RWPE1 (cell line): Measurements from ENCODE around the gene GPR55.

Source experiments
- CTCF ChIA-PET: fragments of 350-600 bp; sonication (Branson Sonifier 250); formaldehyde crosslinking; extraction: SDS; loops from one replicate; lab custom pipeline; 2021; lab: Yijun Ruan, JAX
- POLR2A ChIA-PET: fragments of 400-600 bp; formaldehyde crosslinking; extraction: SDS; loops from one replicate; lab custom pipeline; 2020; ENCODE audit warnings: antibody characterized with exemption; ENCODE audit not compliant: low non-redundant PET; lab: Yijun Ruan, JAX
- DNase-seq: peaks from one replicate; pipeline ENCODE4 v3.0.0; 2012; ENCODE audit warnings: low spot score
- H3K27ac ChIP-seq: fragments of 450-650 bp; 2 replicates; pipeline ENCODE4 v1.5.1; 2017
- TF ChIP-seq, protein P1 (sequence below): fragments of 450-650 bp; conservative IDR thresholded peaks from 2 replicates; pipeline ENCODE4 v1.5.1; 2017; ENCODE audit warnings: low read depth, mild to moderate bottlenecking

The GPR55 gene

DNA sequence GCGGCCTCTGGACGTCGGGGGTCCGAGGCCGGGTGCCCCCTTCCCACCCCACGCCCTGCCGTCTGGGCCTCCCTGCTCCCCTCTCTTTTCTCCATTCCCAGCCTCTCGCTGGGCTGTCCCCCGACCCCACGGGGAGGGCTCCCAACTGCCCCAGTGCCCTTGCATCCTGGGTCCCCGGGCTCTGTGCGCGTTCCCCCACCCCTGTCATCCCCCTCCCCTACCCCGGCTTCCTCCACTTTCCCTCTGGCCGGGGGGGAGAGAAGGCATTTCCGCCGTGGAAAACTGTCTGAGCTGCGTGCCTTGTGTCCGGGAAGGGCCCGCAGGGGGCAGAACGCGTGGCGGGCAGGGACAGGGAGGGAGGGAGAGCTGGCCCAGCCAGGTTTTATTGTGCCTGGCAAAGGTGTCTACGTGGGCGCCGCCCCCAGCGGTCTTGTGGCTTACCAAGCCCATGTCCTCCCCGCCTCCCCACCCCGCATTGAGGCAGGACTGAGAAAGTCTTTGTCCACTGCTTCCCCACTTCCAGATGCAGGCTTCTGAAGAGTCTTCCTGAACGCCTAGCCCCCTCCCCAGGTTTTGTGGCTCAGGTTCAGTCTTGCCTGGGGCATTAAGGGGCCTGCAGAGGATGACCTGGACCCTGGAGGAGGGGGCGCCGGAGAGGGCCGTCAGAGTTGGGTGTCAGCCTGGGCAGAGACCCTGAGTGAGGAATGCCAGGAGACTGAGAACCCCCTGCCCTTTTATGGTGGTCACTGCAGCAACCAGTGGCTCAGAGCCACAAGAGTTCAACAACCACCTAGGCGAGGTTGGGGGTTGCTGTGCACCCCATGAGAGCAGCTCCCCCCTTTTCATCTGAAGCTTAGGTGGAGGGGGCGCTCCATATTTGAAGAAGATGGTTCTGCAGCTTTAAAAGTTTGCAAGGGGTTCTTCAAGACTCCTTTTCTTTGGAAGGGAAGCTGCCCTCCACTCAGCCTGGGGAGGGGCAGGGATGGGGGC, 59.0 kb downstream of the GPR55 start:
- H3K27ac ChIP-seq, result peak overlapping the region; percentile 46
- ChIA-PET CTCF (interaction anchor here (0.6 to 0.9 kb wide), 3 partner anchors 11 to 66 kb away, joined by 3 to 4 read pairs (median 3); no protein-coding TSS in a partner anchor), POLR2A (no interaction called here)
- DNase-seq, result no peak
- TF ChIP-seq, protein P1, sequence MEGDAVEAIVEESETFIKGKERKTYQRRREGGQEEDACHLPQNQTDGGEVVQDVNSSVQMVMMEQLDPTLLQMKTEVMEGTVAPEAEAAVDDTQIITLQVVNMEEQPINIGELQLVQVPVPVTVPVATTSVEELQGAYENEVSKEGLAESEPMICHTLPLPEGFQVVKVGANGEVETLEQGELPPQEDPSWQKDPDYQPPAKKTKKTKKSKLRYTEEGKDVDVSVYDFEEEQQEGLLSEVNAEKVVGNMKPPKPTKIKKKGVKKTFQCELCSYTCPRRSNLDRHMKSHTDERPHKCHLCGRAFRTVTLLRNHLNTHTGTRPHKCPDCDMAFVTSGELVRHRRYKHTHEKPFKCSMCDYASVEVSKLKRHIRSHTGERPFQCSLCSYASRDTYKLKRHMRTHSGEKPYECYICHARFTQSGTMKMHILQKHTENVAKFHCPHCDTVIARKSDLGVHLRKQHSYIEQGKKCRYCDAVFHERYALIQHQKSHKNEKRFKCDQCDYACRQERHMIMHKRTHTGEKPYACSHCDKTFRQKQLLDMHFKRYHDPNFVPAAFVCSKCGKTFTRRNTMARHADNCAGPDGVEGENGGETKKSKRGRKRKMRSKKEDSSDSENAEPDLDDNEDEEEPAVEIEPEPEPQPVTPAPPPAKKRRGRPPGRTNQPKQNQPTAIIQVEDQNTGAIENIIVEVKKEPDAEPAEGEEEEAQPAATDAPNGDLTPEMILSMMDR, result no peak

DNA sequence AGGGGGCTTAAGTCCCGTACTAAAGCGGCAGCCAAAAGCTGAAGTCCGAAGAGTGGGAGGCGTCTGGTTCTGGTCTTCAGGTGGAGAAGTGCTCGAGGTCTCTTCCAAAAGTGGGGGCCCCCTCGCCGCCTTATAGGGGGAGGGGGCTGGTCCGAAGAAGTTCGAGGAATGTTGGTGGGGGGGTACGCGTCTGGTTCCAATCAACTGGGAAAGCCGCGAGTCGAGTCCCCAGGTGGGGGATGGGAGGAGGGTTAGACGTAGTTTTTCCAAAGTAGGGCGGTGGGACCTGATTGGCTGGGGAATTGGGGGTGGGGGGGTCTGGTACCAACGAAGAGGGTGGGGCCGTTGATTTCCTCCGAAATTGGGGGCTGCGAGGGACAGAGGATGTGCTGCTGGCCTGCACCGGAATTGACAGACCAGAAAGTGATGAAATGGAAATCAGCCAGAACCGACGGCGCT, 59.7 kb downstream of the GPR55 start:
- peak overlapping the region; percentile 24; the same call in 1 of the 2 replicates for H3K27ac ChIP-seq
- POLR2A ChIA-PET, result no interaction called here
- DNase-seq, result no peak
- CTCF ChIA-PET, result interaction anchor here (0.5 to 0.9 kb wide), 3 partner anchors 17 to 70 kb away, joined by 3 read pairs; no protein-coding TSS in a partner anchor
- TF ChIP-seq, protein P1, result no peak

DNA sequence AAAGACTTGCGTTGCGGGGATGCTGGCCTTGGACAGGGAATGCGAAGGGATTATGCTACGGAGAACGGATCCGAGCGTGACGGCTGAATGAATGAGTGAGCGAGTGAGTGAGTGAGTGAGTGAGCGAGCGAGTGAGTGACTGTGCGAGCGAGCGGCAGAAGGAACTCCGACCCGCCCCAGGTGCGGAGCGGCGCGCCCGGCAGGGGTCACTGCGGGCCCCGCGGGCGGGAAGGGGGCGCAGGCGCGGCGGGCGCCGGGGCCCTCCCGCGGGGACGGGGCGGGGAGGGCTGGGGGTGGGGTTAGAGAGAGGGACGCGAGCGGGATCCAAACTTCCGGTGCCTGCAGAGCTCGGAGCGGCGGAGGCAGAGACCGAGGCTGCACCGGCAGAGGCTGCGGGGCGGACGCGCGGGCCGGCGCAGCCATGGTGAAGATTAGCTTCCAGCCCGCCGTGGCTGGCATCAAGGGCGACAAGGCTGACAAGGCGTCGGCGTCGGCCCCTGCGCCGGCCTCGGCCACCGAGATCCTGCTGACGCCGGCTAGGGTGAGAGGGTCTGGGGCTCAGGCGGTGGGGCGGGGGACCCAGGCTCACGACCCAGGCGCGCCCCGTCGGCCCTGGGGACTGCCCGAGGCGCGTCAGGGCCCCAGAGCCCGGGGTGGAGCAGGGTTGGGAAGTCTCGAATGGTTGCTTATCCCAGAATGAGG, 60.3 kb downstream of the GPR55 start, which contains the start of gene ITM2C:
ITM2C (plus strand) TSS at position 338 of the 702 bp plus-strand sequence; CDS start at position 422, 84 bp downstream.
- TF ChIP-seq, protein P1, result peak; percentile 84
- CTCF ChIA-PET, result interaction anchor here (0.5 to 0.9 kb wide), 6 partner anchors 12 to 476 kb away, joined by 3 read pairs; partner anchors contain the start of gene CAB39
- POLR2A ChIA-PET, result no interaction called here
- peak; percentile 78 for DNase-seq
- peak within 1 kb of the TSS; percentile 24; the same call in 1 of the 2 replicates for H3K27ac ChIP-seq

DNA sequence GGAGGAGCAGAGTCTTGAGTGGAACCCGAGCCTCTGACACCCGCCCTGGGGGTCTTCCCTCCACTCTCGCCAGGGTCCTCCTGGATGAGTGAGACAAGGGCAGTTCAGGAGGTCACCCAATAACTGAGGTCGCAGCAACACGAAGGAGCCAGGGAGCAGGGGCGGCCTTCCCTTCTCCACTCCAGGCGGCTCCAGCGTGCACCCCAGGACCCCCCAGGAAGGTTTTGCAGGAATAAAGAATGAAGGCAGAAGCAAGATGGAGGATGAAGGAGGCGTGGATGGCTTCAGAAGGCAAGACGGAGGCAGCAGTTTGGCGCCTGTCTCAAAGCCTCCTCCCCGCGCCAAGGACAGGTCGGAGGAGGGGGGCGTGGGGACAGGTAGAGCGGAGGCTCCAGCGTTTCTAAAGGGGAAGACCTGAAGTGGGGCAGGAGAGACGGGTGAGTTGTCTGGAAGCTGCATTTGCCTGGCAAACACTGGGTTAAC, 60.9 kb downstream of the GPR55 start:
- no peak overlapping the region for H3K27ac ChIP-seq
- ChIA-PET CTCF (interaction anchor here (0.5 to 0.9 kb wide), 4 partner anchors 12 to 476 kb away, joined by 3 read pairs; partner anchors contain the start of gene CAB39), POLR2A (no interaction called here)
- TF ChIP-seq, protein P1, result no peak
- no peak for DNase-seq

DNA sequence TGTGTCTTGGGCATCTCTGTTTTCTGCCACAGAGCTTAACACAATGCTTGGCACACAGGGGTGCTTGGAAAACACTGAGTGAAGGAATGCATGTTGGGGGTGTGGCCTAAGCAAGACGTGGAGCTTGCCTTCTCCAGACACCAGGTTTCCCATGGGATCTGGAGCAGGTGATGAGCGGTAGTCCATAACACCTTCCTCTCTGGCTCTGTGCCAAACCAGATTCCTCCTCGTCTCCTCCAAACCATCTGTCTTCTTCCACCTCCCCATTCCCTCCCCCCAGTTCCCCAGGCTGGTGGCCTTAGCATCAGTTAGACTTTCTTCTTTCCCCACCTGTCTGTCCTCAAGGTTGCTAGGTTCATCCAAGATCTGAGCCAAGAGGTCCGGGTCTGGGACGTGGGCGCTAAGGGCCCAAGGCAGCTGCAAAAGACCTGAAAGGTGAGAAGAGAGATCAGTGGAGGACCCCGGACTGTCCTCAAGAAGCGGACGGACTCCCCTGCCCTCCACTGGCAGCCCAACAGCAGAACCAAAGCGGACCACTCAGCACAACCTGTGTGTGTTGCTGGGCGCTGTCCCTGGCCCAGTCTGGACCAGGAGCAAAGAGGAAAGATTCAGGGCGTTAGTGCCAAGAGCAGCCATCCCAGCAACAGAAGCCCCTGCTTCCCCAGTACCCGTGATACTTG, 61.5 kb downstream of the GPR55 start:
- POLR2A ChIA-PET, result no interaction called here
- no peak overlapping the region for H3K27ac ChIP-seq
- no peak for DNase-seq
- TF ChIP-seq, protein P1, result no peak
- CTCF ChIA-PET, result interaction anchor here (0.5 to 1.5 kb wide), 4 partner anchors 11 to 477 kb away, joined by 3 read pairs; partner anchors contain the start of gene CAB39
